H1 (cell line): ENCODE data around the gene CDH2. TPM values are rescaled to one million over a fixed set of nuclear protein-coding genes. Genes with fewer than 3 reads are reported as not detected.

Source experiments
- CHD7 ChIP-seq: fragments of 300-600 bp; sonication (generic); IDR thresholded peaks from 2 replicates; pipeline ENCODE4 v1.7.1; 2012; ENCODE audit warnings: low read length, moderate library complexity, mild to moderate bottlenecking, inconsistent platforms; ENCODE audit not compliant: insufficient replicate concordance
- polyA plus RNA-seq, 7 experiments: library from polyadenylated mRNA; depleted of rRNA in 3 of 7; stranded (reverse) in 5 of 7; unstranded in 2 of 7; fragments of >200 nt in 5 of 7; fragments of 200-250 nt in 2 of 7; gene quantifications; 1 replicate in 5 of 7; 2 replicates in 1 of 7; 4 replicates in 1 of 7; pipeline versions ENCODE4 v1.2.1 to v1.2.3, GENCODE V29; 2011 to 2013; ENCODE audit warnings: missing spikeins in 2 of 7, mixed read lengths in 2 of 7
- total RNA-seq: library from RNA; stranded (reverse); fragmentation: NEBNext Ultra II Directional; extraction: Animal tissue kit (Norgen Biotek cat#: 25700); gene quantifications from 2 replicates; pipeline ENCODE4 v1.2.1, GENCODE V29; 2021

CDH2 gene
- total and polyA plus RNA-seq, 2 of the 8 experiments (the other 6 are each of a cell fraction or from before 2014, with no cell fraction given), result 15.0 to 56.5 TPM

- TF ChIP-seq CHD7, result no peak
Observed at GRCh38 chr18:27985832-27986231, 191.1 kb downstream of the CDH2 start (continued).
